Fibroblast of the aortic adventitia (primary cell): ENCODE data around the gene ALCAM. TPM values are rescaled to one million over a fixed set of nuclear protein-coding genes. Genes with fewer than 3 reads are reported as not detected.
A peak's percentile ranks its signal among the peaks of the same experiment; 100 is the strongest.

Experiments
- DNase-seq: peaks from one replicate; pipeline ENCODE4 v3.0.0-alpha.2; 2010; ENCODE audit warnings: low read depth
- H3K4me3 ChIP-seq: 2 replicates; pipeline ENCODE4 v1.5.1; 2011; ENCODE audit warnings: low read depth, mild to moderate bottlenecking, control low read depth, low read length, moderate library complexity
- total RNA-seq: library from RNA; depleted of rRNA; stranded (reverse); fragments of >200 nt; gene quantifications from 2 replicates; pipeline ENCODE4 v1.2.3, GENCODE V29; 2012; ENCODE audit warnings: low replicate concordance
- TF ChIP-seq, protein P1 (sequence below): IDR thresholded peaks from 2 replicates; pipeline ENCODE4 v1.5.1; 2011; ENCODE audit warnings: mild to moderate bottlenecking, low read length, control low read depth, inconsistent platforms; ENCODE audit not compliant: insufficient read depth

The ALCAM gene
- total RNA-seq, 1 donor: 203 TPM

GRCh38 chr3:105466495-105467404 lies 100.0 kb downstream of the ALCAM start:
- TF ChIP-seq, protein P1, sequence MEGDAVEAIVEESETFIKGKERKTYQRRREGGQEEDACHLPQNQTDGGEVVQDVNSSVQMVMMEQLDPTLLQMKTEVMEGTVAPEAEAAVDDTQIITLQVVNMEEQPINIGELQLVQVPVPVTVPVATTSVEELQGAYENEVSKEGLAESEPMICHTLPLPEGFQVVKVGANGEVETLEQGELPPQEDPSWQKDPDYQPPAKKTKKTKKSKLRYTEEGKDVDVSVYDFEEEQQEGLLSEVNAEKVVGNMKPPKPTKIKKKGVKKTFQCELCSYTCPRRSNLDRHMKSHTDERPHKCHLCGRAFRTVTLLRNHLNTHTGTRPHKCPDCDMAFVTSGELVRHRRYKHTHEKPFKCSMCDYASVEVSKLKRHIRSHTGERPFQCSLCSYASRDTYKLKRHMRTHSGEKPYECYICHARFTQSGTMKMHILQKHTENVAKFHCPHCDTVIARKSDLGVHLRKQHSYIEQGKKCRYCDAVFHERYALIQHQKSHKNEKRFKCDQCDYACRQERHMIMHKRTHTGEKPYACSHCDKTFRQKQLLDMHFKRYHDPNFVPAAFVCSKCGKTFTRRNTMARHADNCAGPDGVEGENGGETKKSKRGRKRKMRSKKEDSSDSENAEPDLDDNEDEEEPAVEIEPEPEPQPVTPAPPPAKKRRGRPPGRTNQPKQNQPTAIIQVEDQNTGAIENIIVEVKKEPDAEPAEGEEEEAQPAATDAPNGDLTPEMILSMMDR: no peak
- DNase-seq: peak; percentile 24
- no peak overlapping the region for H3K4me3 ChIP-seq

DNA sequence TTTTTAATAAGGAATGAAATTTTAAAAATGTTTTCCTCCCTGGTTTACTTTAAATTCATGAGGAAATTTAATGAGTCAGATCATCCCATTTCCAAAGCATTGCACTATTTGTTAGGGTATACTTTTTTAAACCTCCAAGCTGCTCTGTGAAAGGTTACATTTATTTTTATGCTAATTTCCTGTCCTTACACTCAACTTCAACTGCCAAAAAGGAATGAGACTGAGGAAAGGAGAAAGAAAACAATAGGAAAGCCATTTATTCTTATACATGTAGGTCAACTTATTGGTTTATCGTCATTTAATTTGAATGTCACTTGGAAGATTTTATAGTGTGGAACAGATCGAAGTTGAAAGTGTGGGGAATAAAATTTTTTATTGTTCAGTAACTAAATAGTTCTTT lies 104.1 kb downstream of the ALCAM start:
- H3K4me3 ChIP-seq: no peak overlapping the region
- no peak for DNase-seq
- TF ChIP-seq, protein P1: no peak

GRCh38 chr3:105473521-105474223 lies 107.0 kb downstream of the ALCAM start:
- TF ChIP-seq, protein P1: no peak
- DNase-seq: peak; percentile 79
- no peak overlapping the region for H3K4me3 ChIP-seq

- TF ChIP-seq, protein P1: no peak
- no peak for DNase-seq
- no peak overlapping the region for H3K4me3 ChIP-seq
Measured at GRCh38 chr3:105480768-105481167, 114.1 kb downstream of the ALCAM start.

- H3K4me3 ChIP-seq: no peak overlapping the region
- TF ChIP-seq, protein P1: no peak
- no peak for DNase-seq
Measured at GRCh38 chr3:105483476-105483875, 116.8 kb downstream of the ALCAM start.

DNA sequence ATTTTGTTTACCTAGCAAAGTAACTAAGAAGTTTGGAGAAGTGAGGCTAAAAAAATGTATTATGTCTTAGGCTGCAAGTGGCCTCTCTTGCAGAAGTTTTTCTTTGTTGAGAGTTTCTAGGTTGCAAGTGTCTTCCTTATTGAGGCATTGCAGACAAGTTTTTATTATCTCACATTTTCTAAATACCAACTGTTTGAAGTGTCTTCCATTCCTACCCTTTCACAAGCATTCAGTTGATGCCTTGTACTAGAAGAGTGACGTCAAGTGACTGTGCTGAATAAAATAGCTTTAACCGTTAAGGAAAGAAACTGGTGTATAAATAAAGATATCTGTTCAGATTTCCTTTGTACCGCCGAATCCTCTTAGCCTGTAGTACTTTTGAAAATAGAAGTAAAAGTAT lies 123.3 kb downstream of the ALCAM start:
- TF ChIP-seq, protein P1: no peak
- no peak for DNase-seq
- no peak overlapping the region for H3K4me3 ChIP-seq
